Lower leg skin (tissue), 3 donors: ENCODE results near the gene TNFRSF1B.

Experiments used
- POLR2A ChIP-seq, 2 donors: fragments of 450-650 bp; IDR thresholded peaks; one replicate each; pipeline ENCODE4 v1.6.1; 2016 to 2017; ENCODE audit warnings: antibody characterized with exemption in 2 of 2, mild to moderate bottlenecking in 1 of 2, moderate library complexity in 1 of 2
- TF ChIP-seq, protein P1 (sequence below), 3 donors: fragments of 450-650 bp; IDR thresholded peaks; one replicate each; pipeline ENCODE4 v1.5.1; 2016; ENCODE audit warnings: antibody characterized with exemption in 3 of 3, mild to moderate bottlenecking in 3 of 3, moderate library complexity in 2 of 3

DNA sequence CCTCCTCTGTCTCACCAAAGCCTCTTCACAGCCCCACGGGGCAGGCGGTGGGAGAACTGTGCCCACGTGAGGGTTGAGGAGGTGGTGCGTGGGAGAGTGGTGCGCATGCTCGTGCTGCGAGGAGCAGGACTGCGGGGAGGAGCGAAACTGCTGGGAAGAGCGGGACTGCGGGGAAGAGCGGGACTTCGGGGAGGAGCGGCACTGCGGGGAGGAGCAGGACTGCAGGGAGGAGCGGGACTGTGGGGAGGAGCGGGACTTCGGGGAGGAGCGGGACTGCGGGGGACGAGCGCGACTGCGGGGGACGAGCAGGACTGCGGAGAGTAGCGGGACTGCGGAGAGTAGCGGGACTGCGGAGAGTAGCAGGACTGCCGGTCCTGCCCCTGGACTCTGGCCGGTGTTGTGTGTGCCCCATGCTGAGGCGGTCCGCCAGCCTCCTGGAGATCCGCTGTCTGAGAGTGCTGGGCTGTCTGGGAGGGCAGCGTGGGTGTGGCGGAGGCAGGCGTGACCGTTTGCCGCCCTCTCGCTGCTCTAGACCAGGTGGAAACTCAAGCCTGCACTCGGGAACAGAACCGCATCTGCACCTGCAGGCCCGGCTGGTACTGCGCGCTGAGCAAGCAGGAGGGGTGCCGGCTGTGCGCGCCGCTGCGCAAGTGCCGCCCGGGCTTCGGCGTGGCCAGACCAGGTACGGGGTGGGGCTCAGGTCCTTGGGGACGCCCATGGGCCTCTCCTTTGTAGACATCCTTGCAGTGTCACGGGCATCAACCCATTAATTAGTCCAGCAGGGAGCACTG is 24.6 kb downstream of the TNFRSF1B start:
- no peak for TF ChIP-seq POLR2A (IDR thresholded peaks at IDR 0.05)
- TF ChIP-seq, protein P1, sequence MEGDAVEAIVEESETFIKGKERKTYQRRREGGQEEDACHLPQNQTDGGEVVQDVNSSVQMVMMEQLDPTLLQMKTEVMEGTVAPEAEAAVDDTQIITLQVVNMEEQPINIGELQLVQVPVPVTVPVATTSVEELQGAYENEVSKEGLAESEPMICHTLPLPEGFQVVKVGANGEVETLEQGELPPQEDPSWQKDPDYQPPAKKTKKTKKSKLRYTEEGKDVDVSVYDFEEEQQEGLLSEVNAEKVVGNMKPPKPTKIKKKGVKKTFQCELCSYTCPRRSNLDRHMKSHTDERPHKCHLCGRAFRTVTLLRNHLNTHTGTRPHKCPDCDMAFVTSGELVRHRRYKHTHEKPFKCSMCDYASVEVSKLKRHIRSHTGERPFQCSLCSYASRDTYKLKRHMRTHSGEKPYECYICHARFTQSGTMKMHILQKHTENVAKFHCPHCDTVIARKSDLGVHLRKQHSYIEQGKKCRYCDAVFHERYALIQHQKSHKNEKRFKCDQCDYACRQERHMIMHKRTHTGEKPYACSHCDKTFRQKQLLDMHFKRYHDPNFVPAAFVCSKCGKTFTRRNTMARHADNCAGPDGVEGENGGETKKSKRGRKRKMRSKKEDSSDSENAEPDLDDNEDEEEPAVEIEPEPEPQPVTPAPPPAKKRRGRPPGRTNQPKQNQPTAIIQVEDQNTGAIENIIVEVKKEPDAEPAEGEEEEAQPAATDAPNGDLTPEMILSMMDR (IDR thresholded peaks at IDR 0.05), result no peak
